Stimulated activated naive CD8-positive, alpha-beta T cell treated with anti-CD3 and anti-CD28 coated beads, Interleukin-15, Interleukin-2, amounts not matched to agents 100 ng/mL and 50 ng/mL, for 24 hours (primary cell): ENCODE data around the gene RASSF4.

ENCODE experiments used
- H3K27ac Mint-ChIP-seq: one replicate; pipeline ENCODE4 v1.8.0; 2021; ENCODE audit warnings: mild to moderate bottlenecking, mixed read lengths
- H3K27me3 Mint-ChIP-seq: one replicate; pipeline ENCODE4 v1.8.0; 2021; ENCODE audit warnings: mixed read lengths
- H3K36me3 Mint-ChIP-seq: one replicate; pipeline ENCODE4 v1.8.0; 2021; ENCODE audit warnings: low read depth, mixed read lengths
- H3K4me1 Mint-ChIP-seq: one replicate; pipeline ENCODE4 v1.8.0; 2021; ENCODE audit warnings: low read depth, mixed read lengths
- H3K4me3 Mint-ChIP-seq: one replicate; pipeline ENCODE4 v1.8.0; 2021; ENCODE audit warnings: mild to moderate bottlenecking, mixed read lengths
- H3K9me3 Mint-ChIP-seq: one replicate; pipeline ENCODE4 v1.8.0; 2021; ENCODE audit warnings: mixed read lengths

The RASSF4 gene

DNA sequence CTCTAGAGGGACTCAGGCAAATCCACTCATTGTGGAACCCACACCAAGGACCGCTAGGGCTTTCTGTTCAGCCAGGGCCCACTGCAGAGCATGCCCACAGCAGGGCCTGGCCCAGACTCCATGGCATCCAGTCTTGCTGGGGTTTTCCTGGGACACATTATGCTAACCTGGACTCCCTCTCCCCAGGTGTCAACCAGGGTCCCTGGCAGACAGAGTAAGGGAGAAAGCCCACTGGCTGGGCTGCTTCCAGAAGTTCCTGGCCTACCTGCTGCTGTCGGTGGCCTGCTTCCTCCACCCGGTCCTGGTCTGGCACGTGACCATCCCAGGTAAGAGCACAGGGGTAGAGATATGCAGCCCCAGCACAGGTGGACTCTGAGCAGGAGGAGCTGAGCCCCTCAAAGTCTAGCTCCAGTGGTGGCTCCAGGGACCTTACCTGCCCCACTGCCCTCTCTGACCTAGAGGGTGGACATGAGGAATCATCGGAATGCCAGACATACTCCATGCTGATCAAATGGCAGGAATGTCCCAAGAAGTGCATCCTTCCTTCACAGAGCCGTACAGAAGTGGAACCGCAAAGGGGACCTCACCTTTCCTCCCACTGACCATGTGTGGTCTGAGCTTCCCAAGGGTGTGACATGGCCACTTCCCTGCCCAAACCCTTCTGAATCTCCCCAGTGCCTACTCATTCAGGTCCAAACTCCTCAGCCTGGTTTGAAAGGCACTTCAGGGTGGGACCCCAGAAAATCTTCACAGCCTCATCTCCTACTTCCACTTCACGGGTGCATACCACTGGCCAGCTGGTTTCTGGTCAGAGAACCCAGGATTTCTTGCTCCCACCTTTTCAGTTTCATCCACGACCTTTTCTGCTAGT, 25.9 kb upstream of the RASSF4 start:
- H3K4me1 Mint-ChIP-seq, result peaks cover 6% of the 10 kb centered on the region
- H3K27ac Mint-ChIP-seq, result no peak overlapping the region

DNA sequence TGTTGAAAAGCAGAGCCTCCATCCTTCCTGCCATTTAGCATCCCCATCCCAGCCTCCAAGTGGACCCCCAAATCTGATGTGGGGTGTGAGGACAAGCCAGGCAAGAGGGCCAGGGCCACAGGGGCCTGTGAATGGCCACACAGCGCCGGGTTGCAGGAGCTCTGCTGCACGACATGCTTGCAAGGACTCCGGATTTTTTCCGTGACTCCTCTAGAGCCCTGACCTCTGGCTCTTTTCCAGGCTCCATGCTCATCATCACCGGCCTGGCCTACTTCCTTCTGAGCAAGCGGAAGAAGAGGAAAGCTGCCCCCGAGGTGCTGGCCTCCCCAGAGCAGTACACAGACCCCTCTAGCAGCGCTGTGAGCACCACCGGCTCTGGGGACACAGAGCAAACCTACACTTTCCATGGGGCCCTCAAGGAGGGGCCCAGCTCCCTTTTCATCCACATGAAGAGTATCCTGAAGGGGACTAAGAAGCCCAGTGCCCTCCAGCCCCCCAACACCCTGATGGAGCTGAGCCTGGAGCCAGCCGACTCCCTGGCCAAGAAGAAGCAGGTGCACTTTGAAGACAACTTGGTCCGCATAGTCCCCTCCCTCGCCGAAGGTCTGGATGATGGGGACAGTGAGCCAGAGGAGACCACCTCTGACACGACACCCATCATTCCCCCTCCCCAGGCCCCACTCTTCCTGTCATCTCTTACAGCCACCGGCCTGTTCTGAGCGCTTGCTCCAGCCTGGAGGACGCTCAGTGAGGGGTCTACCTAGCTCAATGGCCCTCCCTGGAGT, 25.0 kb upstream of the RASSF4 start:
- no peak overlapping the region for H3K27ac Mint-ChIP-seq
- H3K4me1 Mint-ChIP-seq, result peaks cover 6% of the 10 kb centered on the region
- no peaks in the 10 kb centered on the region for H3K36me3 Mint-ChIP-seq
- H3K4me3 Mint-ChIP-seq, result no peak overlapping the region
- no peaks in the 10 kb centered on the region for H3K9me3 Mint-ChIP-seq
- H3K27me3 Mint-ChIP-seq, result peaks cover 3% of the 10 kb centered on the region

More for the DNA sequence above, 25.9 kb upstream of the RASSF4 start:
- Mint-ChIP-seq H3K27me3 (peaks cover 4% of the 10 kb centered on the region), H3K4me3 (no peak overlapping the region), H3K9me3 (no peaks in the 10 kb centered on the region), H3K36me3 (no peaks in the 10 kb centered on the region)

DNA sequence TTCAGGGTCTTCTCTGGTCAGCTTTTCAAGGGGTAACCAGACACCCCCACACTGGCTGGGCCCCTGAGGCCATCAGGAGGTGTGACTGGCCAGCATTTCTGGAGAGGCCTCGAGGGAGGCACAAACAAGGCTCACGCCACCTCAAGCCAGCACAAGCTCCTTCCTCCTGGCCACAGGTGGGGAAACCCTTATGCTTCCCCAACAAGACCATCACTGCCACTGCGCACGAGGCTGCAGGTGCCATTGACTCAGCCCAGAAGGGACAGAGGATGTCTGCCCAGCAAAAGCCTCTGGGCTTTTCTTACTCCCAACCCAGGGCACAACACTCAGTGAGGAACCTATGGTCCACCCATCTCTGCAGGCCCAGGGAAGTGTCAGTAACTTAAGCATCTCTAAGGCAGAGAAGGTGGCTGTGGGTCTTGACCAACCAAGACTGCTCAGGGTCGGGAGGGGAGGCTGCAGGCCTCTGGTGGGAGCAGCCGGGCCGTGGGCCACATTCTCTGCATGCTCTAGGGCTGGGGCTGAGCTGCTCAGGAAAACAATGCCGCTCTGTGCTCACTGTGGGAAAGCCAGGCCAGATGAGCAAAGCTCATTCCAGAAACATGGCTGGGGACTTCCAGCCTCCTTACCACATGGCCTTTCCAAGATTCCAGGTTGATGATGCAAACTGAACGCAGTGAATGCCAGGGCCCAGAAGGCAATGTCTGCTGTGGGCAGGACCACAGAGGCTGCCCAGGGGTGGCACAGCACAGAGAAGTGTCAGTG, 24.2 kb upstream of the RASSF4 start:
- Mint-ChIP-seq H3K4me1 (peaks cover 6% of the 10 kb centered on the region), H3K4me3 (no peak overlapping the region), H3K27ac (no peak overlapping the region), H3K27me3 (no peaks in the 10 kb centered on the region), H3K36me3 (no peaks in the 10 kb centered on the region), H3K9me3 (no peaks in the 10 kb centered on the region)

DNA sequence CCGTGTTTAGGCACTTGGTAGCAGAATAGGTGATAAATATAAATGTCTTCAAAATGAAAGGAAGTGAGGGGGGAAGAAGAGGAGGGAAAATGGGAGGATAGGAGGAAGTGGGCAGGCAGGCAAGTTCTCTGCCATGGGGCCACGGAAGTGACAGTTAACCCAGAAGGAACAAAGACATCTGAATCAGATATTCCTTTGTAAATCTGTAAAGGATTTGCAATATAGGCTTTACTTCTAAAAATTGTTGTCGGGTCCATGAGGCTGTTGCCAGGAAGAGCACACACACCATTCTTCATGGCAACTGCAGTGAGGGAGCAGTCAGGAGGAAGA, 23.7 kb upstream of the RASSF4 start:
- Mint-ChIP-seq H3K27ac (no peak overlapping the region), H3K4me3 (no peak overlapping the region), H3K9me3 (no peaks in the 10 kb centered on the region), H3K27me3 (no peaks in the 10 kb centered on the region), H3K4me1 (peaks cover 6% of the 10 kb centered on the region), H3K36me3 (no peaks in the 10 kb centered on the region)

DNA sequence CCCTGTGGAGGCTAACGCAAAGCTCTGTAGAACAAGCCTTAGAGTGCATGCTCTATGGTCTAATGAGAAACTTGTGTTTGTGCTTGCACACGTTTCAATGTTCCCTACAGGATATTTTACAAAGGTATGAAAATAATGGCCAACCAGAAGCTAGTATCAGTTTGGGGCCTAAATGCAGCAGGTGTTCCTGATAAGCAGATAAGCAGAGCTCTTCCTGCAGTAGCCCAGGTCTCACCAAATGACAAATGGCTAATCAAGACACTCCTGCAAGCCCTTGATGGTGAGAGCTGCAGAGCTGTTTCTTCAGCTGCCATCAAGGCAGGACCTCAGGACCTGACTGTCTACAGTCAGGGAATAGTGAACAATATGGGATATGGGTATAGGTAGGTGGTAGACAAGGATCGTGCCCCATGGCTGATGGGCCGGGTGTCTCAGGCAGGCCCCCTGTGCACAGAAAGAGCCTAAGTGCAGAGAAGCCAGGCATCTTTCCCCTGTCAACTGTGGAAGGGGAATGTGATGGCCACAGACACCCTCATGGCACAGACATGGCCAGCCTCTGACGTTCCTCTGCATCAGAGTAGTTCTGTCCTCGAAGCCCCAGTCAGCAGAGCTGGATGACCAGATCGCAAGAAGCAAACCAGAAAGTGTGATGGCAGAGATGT, 23.2 kb upstream of the RASSF4 start:
- Mint-ChIP-seq H3K27ac (no peak overlapping the region), H3K36me3 (no peaks in the 10 kb centered on the region), H3K27me3 (peaks cover 5% of the 10 kb centered on the region), H3K9me3 (peaks cover 4% of the 10 kb centered on the region), H3K4me1 (peaks cover 6% of the 10 kb centered on the region), H3K4me3 (no peak overlapping the region)

DNA sequence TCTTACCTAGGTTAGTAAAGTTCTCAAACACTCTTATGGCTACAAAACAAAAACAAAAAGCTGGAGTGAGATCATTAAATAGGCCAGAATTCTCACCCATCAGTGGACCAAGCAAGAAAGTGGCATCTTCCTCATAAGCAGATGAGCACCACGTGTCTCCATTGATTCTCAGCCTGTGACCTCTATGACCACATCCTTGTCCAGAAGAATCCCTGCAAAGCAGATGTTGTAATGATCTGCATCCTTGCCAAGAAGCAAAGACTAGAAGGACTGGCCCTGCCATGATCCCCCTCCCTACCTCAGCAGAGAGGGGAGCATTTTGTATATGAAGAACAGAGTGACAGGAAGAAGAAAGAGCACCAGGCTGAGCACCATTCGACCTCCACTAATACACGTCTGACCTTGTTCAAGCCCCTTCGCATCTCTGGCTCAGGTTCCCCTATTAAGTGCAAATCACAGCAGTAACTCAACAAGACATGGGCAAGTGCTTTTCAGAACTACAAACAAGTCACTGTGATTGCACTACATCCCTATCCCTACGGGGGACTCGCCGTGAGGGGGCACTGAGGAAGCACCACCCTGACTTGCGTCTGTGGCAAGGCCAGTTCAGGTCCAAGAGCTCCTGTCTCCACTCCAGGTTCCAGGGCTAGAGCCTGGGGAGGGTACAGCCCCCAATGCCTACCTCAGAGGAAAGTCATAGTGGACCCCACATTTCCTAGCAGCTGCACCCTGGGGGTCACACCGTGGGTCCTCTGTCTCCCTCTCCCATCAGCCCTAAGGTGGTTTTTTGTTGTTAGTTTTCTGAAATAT, 22.2 kb upstream of the RASSF4 start:
- Mint-ChIP-seq H3K27me3 (peaks cover 11% of the 10 kb centered on the region), H3K27ac (no peak overlapping the region), H3K9me3 (peaks cover 7% of the 10 kb centered on the region), H3K4me1 (peaks cover 6% of the 10 kb centered on the region), H3K36me3 (no peaks in the 10 kb centered on the region), H3K4me3 (no peak overlapping the region)

DNA sequence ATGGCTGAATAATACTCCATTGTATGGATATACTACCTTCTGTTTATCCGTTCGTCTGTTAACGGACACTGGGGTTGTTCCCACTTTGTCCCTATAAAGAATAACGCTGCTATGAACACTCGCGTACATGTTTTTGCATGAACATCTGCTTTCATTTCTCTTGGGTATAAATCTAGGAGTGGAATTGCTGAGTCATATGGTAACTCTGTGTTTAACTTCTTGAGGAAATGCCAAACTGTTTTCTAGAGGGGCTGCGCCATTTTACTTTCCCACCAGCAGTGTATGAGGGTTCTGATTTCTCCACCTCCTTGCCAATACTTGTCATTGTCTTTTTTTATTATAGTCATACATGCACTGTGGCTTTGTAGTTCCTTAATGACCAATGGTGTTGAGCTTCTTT, 20.6 kb upstream of the RASSF4 start:
- H3K9me3 Mint-ChIP-seq, result peaks cover 7% of the 10 kb centered on the region
- H3K27me3 Mint-ChIP-seq, result peaks cover 11% of the 10 kb centered on the region
- no peaks in the 10 kb centered on the region for H3K36me3 Mint-ChIP-seq
- H3K4me1 Mint-ChIP-seq, result peaks cover 6% of the 10 kb centered on the region
- H3K27ac Mint-ChIP-seq, result no peak overlapping the region
- H3K4me3 Mint-ChIP-seq, result no peak overlapping the region

DNA sequence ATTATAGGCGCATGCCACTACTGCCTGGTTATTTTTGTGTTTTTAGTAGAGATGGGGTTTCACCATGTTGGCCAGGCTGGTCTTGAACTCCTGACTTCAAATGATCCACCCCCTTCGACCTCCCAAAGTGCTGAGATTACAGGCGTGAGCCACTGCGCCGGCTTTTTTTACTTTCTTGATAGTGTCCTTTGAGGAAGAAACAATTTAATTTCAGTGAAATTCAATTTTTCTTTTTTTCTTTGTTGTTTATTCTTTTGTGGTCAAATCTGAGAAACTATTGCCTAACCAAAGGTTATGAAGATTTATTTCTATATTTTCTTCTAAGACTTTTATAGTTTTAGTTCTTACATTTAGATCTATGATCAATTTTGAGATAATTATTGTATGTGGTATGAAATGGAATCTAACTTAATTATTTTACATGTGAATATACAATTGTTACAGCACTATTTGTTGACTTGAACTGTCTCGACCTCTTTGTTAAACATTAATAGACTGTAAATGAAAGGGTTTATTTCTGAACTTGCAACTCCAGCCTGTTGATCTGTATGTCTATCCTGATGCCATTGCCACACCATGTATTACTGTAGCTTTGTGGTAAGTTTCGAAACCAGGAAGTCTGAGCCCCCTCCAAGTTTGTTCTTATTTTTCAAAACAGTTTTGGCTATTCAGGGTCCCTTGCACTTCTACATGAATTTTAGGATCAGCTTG, 19.8 kb upstream of the RASSF4 start:
- Mint-ChIP-seq H3K36me3 (no peaks in the 10 kb centered on the region), H3K27ac (no peak overlapping the region), H3K4me1 (peaks cover 6% of the 10 kb centered on the region), H3K4me3 (no peak overlapping the region), H3K9me3 (peaks cover 16% of the 10 kb centered on the region), H3K27me3 (peaks cover 16% of the 10 kb centered on the region)

DNA sequence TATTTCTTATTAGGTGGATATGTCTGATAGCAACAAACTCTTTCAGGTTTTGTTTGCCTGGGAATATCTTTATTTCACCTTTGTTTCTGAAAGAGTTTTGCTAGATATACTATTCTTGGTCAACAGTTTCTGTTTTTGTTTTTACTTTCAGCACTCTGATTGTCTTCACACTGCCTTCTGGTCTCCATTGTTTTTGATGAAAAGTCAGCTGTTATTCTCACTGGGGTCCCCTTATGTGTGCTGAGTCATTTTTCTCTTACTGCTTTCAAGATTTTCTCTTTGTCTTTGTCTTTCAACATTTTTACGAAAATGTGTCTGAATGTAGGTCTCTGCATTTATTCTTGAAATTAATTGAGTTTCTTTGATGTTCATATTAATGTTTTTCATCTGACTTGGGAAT, 15.2 kb upstream of the RASSF4 start:
- Mint-ChIP-seq H3K9me3 (peaks cover 24% of the 10 kb centered on the region), H3K36me3 (no peaks in the 10 kb centered on the region), H3K4me1 (peaks cover 13% of the 10 kb centered on the region), H3K27me3 (peaks cover 19% of the 10 kb centered on the region), H3K27ac (no peak overlapping the region), H3K4me3 (no peak overlapping the region)

DNA sequence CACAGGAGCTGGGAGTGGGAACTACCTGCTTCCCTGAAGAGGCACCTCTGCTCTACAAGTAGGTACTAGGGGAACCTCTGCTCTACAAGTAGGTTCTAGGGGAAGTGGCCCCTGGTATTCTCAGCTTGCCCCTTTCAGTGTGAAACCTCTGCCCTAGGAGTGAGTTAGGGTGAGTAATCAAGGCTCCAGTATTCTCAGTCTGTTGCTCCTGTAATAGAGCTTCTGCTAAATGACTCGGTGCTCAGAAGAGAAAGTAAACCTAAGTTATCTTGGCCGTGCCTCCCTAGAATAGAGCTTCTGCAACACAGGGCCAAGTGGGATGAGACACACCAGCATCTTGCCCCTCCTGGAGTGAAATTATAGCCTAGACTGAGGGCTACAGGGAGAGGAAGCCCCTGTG, 13.4 kb upstream of the RASSF4 start:
- Mint-ChIP-seq H3K27me3 (peaks cover 17% of the 10 kb centered on the region), H3K4me3 (no peak overlapping the region), H3K36me3 (no peaks in the 10 kb centered on the region), H3K27ac (peak overlapping the region; percentile 69), H3K4me1 (peaks cover 16% of the 10 kb centered on the region), H3K9me3 (peaks cover 22% of the 10 kb centered on the region)

DNA sequence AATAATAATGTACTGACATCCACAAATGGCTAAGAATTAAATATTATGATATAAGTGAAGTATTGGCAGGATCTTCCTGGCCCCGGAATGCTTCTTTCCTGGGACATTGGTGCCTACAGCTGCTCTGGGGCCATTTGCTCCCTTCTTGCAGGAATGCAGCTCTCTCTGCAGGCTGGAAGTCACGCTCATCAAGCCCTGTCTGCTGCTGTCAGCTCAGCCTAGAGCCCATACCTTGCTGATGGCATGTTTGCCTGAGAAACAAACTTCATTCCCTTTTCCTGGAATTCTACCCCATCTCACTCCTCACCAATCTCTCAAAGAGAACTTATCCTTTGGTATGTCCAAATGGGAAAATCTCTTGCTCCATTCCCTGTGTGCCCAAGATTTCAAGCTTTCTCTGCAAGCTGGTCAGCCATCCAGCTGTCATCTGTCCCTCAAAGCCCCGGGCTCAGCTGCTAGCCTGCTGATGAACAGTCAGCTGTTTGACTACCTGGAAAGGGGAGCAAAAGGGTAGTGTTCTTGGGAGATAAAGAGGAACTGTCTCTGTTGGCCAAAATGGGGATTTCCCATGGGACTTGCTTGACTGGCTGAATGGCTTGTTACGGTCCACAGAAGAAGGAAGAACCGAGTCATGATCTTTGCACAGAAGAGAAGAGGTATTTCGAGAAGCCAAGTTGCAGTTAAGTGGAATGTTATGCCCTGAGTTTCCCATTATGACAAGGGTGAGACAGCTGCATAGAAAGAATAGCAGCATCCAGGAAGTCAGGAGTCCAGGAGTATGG, 12.0 kb upstream of the RASSF4 start:
- Mint-ChIP-seq H3K9me3 (peaks cover 17% of the 10 kb centered on the region), H3K4me1 (peaks cover 16% of the 10 kb centered on the region), H3K36me3 (no peaks in the 10 kb centered on the region), H3K27me3 (peaks cover 9% of the 10 kb centered on the region), H3K27ac (peak overlapping the region; percentile 1), H3K4me3 (no peak overlapping the region)

DNA sequence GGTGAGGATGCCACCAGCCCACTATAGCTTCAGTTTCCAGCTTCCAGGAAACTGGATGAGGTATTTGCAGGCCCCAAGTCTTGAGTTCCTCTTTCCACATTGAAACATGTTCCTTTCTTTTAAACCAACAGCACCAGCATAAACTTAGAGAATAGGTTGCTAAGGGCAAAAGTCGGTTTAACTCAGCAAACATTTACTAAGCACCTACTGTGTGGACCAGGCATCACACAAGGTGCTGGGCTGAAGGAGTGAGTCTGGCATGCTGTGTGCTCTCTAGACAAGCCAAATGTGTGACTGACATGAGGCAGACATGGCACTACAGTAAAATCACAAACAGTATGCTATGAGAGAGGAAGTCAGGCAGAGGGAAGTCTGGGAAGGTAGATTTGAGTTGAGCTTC, 11.0 kb upstream of the RASSF4 start:
- Mint-ChIP-seq H3K4me1 (peaks cover 16% of the 10 kb centered on the region), H3K27ac (no peak overlapping the region), H3K36me3 (no peaks in the 10 kb centered on the region), H3K9me3 (peaks cover 17% of the 10 kb centered on the region), H3K27me3 (peaks cover 9% of the 10 kb centered on the region), H3K4me3 (no peak overlapping the region)
